Measurements from ENCODE around the gene TMPRSS2.

Gene TMPRSS2

DNA sequence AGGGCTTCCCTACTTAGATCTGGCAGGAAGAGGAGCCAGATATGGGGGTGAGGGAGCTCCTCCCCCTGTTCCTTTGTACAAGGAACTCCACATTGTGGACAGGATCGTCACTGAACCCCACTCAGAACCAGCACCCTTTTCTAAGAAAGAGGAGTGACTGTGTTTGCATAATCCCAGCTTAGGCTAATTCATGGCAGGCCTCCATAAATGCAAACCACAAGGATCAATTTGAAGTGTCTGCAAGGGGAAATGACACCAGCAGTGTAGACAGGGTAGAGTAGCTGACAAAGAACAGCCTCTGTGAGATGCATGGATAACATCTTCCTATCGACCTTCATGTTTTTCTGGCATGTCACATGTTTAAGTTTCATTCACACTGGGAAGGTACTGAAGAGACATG, 70.2 kb downstream of the TMPRSS2 start:
- H3K36me3 ChIP-seq (ENCODE audit: control insufficient read depth in 2 of 2, insufficient read depth in 2 of 2, low read length in 2 of 2), result peaks cover 45 to 46% of the 10 kb centered on the region in 2 donors
- no peak overlapping the region for H3K4me3 ChIP-seq (ENCODE audit: low read length in 2 of 2)

DNA sequence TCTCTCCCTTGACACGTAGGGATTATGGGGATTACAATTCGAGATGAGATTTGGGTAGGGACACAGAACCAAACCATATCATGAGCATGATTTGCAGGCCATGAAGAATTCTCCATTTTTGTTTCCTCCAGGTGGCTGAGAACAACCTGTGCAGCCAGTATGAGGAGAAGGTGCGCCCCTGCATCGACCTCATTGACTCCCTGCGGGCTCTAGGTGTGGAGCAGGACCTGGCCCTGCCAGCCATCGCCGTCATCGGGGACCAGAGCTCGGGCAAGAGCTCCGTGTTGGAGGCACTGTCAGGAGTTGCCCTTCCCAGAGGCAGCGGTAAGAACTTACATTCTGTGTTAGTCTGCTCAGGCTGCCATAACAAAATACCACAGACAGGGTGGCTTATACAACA, 72.3 kb downstream of the TMPRSS2 start:
- no peaks in the 10 kb centered on the region for H3K27me3 ChIP-seq (ENCODE audit: control insufficient read depth in 1 of 2, insufficient read depth in 2 of 2, low read length in 2 of 2)
- no peak overlapping the region for H3K27ac ChIP-seq (ENCODE audit: low read length)
- peaks cover 46 to 47% of the 10 kb centered on the region in 2 donors for H3K36me3 ChIP-seq (ENCODE audit: control insufficient read depth in 2 of 2, insufficient read depth in 2 of 2, low read length in 2 of 2)
- no peak overlapping the region for H3K9ac ChIP-seq (ENCODE audit: low read length in 2 of 2)
- H3K4me3 ChIP-seq (ENCODE audit: low read length in 2 of 2), result no peak overlapping the region
- H3K4me1 ChIP-seq (ENCODE audit: control insufficient read depth, insufficient read depth, low read length), result no peaks in the 10 kb centered on the region
- H3K9me3 ChIP-seq (ENCODE audit: control insufficient read depth in 2 of 2, low read length in 2 of 2), result no peaks in the 10 kb centered on the region

More for the DNA sequence above, 70.2 kb downstream of the TMPRSS2 start:
- no peaks in the 10 kb centered on the region for H3K9me3 ChIP-seq (ENCODE audit: control insufficient read depth in 2 of 2, low read length in 2 of 2)
- no peak overlapping the region for H3K9ac ChIP-seq (ENCODE audit: low read length in 2 of 2)
- no peaks in the 10 kb centered on the region for H3K27me3 ChIP-seq (ENCODE audit: control insufficient read depth in 1 of 2, insufficient read depth in 2 of 2, low read length in 2 of 2)
- no peak overlapping the region for H3K27ac ChIP-seq (ENCODE audit: low read length)
- H3K4me1 ChIP-seq (ENCODE audit: control insufficient read depth, insufficient read depth, low read length), result no peaks in the 10 kb centered on the region

DNA sequence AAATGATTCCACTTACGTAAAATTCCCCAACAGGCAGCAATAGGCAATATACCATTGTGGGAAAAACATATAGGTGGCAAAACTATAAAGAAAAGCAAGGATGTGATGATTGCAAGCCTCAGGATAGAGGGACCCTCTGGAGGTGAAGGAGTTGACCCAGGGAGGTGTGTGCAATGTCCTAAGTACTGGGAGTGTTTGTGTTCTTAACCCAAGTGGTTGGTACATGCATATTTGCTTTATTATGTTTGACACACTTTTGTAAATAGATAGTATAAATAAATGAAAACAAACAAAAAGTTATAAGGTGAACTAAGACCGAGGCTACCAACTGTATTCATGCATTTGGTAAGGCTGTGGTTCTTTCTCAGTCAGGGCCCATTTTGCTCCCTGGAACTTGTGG, 74.4 kb downstream of the TMPRSS2 start:
- no peak overlapping the region for H3K9ac ChIP-seq (ENCODE audit: low read length in 2 of 2)
- H3K9me3 ChIP-seq (ENCODE audit: control insufficient read depth in 2 of 2, low read length in 2 of 2), result no peaks in the 10 kb centered on the region
- H3K4me1 ChIP-seq (ENCODE audit: control insufficient read depth, insufficient read depth, low read length), result peaks cover 3% of the 10 kb centered on the region
- H3K27me3 ChIP-seq (ENCODE audit: control insufficient read depth in 1 of 2, insufficient read depth in 2 of 2, low read length in 2 of 2), result no peaks in the 10 kb centered on the region
- no peak overlapping the region for H3K27ac ChIP-seq (ENCODE audit: low read length)
- no peak overlapping the region for H3K4me3 ChIP-seq (ENCODE audit: low read length in 2 of 2)
- peaks cover 42 to 44% of the 10 kb centered on the region in 2 donors for H3K36me3 ChIP-seq (ENCODE audit: control insufficient read depth in 2 of 2, insufficient read depth in 2 of 2, low read length in 2 of 2)

DNA sequence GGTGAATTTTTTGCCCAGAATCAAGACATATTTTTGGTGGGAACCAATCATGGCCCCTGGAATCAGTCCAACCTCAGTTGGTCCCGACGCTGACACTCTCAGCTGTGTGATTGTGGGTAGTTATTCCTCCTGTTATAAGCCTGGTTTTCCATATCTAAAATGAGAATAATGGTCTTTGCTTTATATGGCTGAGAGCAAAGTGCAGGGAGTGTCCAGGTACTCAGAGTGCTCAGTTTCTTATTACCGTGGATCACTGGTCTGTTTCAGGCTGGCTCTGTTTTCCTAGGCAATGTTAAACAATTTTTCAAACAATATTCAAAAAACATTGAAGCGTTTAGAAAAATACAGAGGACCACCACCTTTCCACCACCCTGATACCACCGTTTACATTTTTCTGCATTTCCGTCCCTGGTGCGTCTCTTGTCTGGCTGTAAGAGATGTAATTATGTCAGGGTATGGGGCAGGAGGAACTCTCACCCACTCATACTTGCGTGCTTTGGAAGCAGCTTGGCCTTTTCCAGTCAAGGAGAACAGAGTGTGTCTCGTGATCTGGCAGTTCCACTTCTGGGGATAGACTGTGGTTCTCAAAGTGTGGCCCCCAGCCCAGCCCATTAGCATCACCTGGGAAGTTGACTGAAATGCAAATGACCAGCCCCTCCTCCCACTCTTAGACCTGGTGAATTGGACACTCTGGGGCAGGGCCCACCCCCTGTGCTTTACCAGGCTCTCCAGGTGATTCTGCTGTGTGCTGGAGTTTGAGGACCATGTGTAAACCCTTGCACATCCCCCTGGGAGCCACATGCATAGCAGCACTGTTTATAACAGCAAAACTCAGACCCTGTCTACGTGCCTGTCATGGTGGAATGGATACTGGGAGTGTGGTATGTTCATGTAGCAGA, 75.1 kb downstream of the TMPRSS2 start:
- Histone ChIP-seq H3K27ac (ENCODE audit: low read length) (no peak overlapping the region), H3K27me3 (ENCODE audit: control insufficient read depth in 1 of 2, insufficient read depth in 2 of 2, low read length in 2 of 2) (no peaks in the 10 kb centered on the region), H3K9ac (ENCODE audit: low read length in 2 of 2) (no peak overlapping the region)

DNA sequence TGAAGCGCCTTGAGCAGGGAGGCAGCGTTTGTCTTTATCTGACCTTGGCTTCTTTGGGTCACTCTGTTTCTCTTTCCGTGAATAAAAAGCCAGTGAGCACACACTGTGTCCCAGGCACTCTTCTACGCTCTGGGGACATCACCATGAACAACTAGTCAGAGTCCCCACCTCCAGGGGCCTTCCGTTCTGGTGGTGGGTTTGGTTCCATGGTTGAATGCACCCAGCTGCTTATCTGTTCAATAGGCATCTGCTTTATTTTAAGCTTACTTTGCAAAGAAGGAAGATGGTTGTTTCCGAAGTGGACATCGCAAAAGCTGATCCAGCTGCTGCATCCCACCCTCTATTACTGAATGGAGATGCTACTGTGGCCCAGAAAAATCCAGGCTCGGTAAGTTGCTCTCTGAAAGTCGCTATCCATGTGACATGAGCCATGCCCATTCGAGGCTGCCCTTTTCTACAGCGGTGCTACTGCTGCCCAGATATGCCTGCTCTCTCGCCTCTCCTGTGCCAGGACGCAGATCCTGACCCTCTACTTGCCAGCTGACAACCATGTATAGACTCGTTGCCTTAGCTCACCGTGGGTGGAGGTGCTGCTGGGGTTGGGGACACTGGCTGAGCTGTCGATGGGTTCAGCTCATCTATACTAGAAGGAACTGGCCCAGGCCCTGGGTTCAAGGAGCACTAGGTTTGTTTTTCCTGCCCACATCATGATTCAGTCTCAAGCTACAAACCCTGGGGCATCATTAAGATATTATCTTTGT, 76.0 kb downstream of the TMPRSS2 start:
- Histone ChIP-seq H3K27me3 (ENCODE audit: control insufficient read depth in 1 of 2, insufficient read depth in 2 of 2, low read length in 2 of 2) (no peaks in the 10 kb centered on the region), H3K9me3 (ENCODE audit: control insufficient read depth in 2 of 2, low read length in 2 of 2) (no peaks in the 10 kb centered on the region), H3K27ac (ENCODE audit: low read length) (no peak overlapping the region), H3K36me3 (ENCODE audit: control insufficient read depth in 2 of 2, insufficient read depth in 2 of 2, low read length in 2 of 2) (peaks cover 35% of the 10 kb centered on the region in 2 donors), H3K4me1 (ENCODE audit: control insufficient read depth, insufficient read depth, low read length) (peaks cover 5% of the 10 kb centered on the region), H3K4me3 (ENCODE audit: low read length in 2 of 2) (no peak overlapping the region), H3K9ac (ENCODE audit: low read length in 2 of 2) (no peak overlapping the region)

More for the DNA sequence above, 75.1 kb downstream of the TMPRSS2 start:
- peaks cover 37 to 39% of the 10 kb centered on the region in 2 donors for H3K36me3 ChIP-seq (ENCODE audit: control insufficient read depth in 2 of 2, insufficient read depth in 2 of 2, low read length in 2 of 2)
- no peak overlapping the region for H3K4me3 ChIP-seq (ENCODE audit: low read length in 2 of 2)
- peaks cover 3% of the 10 kb centered on the region for H3K4me1 ChIP-seq (ENCODE audit: control insufficient read depth, insufficient read depth, low read length)
- H3K9me3 ChIP-seq (ENCODE audit: control insufficient read depth in 2 of 2, low read length in 2 of 2), result no peaks in the 10 kb centered on the region

DNA sequence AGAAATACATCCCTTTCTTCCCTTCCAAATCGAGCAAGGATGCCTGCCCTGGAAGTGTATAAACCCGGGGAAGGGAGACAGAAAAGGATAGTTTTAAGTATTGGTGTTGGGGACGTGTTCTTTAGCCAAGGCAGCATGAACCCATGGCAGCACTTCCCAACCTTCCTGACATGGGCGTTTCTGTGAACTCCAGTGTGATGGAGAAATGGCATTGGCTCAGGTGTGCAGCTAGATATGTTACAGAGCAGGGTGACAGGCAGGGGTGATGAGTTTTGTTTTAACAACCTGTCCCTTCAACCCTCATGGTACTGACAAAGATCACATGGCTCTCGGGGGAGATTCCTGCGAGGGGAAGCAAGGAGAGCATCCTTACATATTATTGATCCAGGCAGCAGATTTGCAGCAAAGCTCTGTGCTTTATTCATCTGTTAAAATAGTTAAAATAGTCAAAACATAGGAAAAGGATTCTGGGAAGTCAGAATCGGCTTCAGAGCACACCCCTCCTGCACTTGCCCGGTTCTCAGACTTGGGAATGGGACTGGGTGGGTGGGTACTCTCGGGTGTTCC, 78.0 kb downstream of the TMPRSS2 start:
- Histone ChIP-seq H3K9ac (ENCODE audit: low read length in 2 of 2) (no peak overlapping the region), H3K27ac (ENCODE audit: low read length) (no peak overlapping the region), H3K9me3 (ENCODE audit: control insufficient read depth in 2 of 2, low read length in 2 of 2) (no peaks in the 10 kb centered on the region), H3K4me1 (ENCODE audit: control insufficient read depth, insufficient read depth, low read length) (peaks cover 16% of the 10 kb centered on the region), H3K4me3 (ENCODE audit: low read length in 2 of 2) (no peak overlapping the region), H3K36me3 (ENCODE audit: control insufficient read depth in 2 of 2, insufficient read depth in 2 of 2, low read length in 2 of 2) (peaks cover 23% of the 10 kb centered on the region in 2 donors), H3K27me3 (ENCODE audit: control insufficient read depth in 1 of 2, insufficient read depth in 2 of 2, low read length in 2 of 2) (no peaks in the 10 kb centered on the region)

DNA sequence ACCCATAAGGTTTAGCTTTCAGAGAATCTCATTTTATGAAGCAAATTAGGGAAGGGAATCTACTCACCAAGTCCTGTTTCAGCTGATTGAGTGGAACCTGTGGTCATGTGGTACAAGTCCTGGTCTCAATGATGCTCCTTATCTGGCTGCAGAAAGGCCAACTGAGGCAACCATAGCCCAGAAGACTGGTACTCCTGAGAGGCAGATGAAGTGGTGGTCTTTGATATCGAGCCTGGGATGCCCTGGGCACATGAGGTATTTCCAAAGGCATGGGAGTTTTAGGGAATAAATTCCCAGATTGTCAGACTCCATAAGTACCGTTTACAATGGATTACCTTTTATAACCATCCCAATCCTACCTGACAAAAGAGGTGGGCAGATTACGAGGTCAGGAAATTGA, 78.7 kb downstream of the TMPRSS2 start:
- H3K9me3 ChIP-seq (ENCODE audit: control insufficient read depth in 2 of 2, low read length in 2 of 2), result no peaks in the 10 kb centered on the region
- H3K9ac ChIP-seq (ENCODE audit: low read length in 2 of 2), result no peak overlapping the region
- no peaks in the 10 kb centered on the region for H3K27me3 ChIP-seq (ENCODE audit: control insufficient read depth in 1 of 2, insufficient read depth in 2 of 2, low read length in 2 of 2)
- H3K36me3 ChIP-seq (ENCODE audit: control insufficient read depth in 2 of 2, insufficient read depth in 2 of 2, low read length in 2 of 2), result peaks cover 23% of the 10 kb centered on the region in 2 donors
- peaks cover 16% of the 10 kb centered on the region for H3K4me1 ChIP-seq (ENCODE audit: control insufficient read depth, insufficient read depth, low read length)
- H3K27ac ChIP-seq (ENCODE audit: low read length), result no peak overlapping the region
- H3K4me3 ChIP-seq (ENCODE audit: low read length in 2 of 2), result no peak overlapping the region

DNA sequence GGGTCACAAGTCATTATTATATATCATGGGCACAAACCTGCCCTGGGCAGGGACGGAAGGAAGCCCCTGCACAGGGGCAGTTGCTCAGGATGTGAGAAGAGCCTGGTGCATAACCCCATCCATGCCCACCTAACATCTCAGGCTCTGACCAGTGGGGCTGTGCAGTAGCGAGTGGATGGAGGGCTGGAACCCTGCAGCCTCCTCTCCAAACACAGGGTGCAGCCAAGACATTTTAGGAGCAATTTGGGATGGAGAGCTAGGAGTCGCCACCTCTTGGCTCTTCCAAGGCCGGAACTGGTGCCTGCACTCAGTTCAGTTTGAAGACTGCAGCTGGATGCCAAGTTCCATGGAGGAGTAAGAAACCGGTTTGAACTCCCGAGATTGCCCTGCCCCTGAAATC, 79.1 kb downstream of the TMPRSS2 start:
- peaks cover 21 to 23% of the 10 kb centered on the region in 2 donors for H3K36me3 ChIP-seq (ENCODE audit: control insufficient read depth in 2 of 2, insufficient read depth in 2 of 2, low read length in 2 of 2)
- no peak overlapping the region for H3K27ac ChIP-seq (ENCODE audit: low read length)

DNA sequence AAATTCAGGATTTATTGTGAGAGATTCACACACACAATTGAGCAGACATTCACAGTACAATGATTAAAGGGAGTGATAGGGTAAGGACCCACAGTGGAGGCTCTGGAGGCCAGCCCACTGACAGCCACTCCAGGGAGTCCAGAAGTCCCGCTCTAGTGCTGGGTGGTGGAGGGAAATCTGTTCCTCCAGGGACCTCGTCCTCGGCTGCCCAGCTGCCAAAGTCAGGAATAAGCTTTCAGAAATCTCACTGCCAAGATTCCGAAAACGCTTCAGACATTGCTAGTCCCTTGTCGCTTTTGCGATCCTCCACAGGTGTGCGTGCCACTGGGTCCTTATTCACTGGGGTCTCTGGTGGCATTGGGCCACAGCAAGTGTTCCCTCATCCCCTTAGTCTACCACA, 79.6 kb downstream of the TMPRSS2 start:
- H3K36me3 ChIP-seq (ENCODE audit: control insufficient read depth in 2 of 2, insufficient read depth in 2 of 2, low read length in 2 of 2), result peaks cover 16 to 21% of the 10 kb centered on the region in 2 donors
- no peak overlapping the region for H3K9ac ChIP-seq (ENCODE audit: low read length in 2 of 2)

More for the DNA sequence above, 79.1 kb downstream of the TMPRSS2 start:
- Histone ChIP-seq H3K9ac (ENCODE audit: low read length in 2 of 2) (no peak overlapping the region), H3K4me1 (ENCODE audit: control insufficient read depth, insufficient read depth, low read length) (peaks cover 16% of the 10 kb centered on the region), H3K9me3 (ENCODE audit: control insufficient read depth in 2 of 2, low read length in 2 of 2) (no peaks in the 10 kb centered on the region), H3K27me3 (ENCODE audit: control insufficient read depth in 1 of 2, insufficient read depth in 2 of 2, low read length in 2 of 2) (no peaks in the 10 kb centered on the region), H3K4me3 (ENCODE audit: low read length in 2 of 2) (no peak overlapping the region)

DNA sequence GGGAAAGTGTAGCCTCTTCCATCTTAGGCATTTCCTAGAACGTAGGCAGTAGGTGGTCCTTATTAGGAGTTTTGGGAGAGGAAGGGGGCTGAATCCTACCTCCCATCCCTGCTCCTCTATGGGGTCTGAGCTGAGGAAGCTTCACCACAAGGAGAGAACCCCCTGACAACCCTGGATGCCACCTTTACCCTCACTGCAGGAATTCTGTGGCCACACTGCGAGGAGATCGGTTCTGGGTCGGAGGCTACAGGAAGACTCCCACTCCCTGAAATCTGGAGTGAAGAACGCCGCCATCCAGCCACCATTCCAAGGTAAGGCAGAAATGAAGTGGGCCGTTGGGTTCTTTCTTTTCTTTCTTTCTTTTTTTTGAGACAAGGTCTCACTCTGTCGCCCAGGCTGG, 80.4 kb downstream of the TMPRSS2 start:
- Histone ChIP-seq H3K27ac (ENCODE audit: low read length) (no peak overlapping the region), H3K36me3 (ENCODE audit: control insufficient read depth in 2 of 2, insufficient read depth in 2 of 2, low read length in 2 of 2) (peaks cover 9 to 13% of the 10 kb centered on the region in 2 donors), H3K27me3 (ENCODE audit: control insufficient read depth in 1 of 2, insufficient read depth in 2 of 2, low read length in 2 of 2) (no peaks in the 10 kb centered on the region), H3K4me1 (ENCODE audit: control insufficient read depth, insufficient read depth, low read length) (peaks cover 16% of the 10 kb centered on the region), H3K9ac (ENCODE audit: low read length in 2 of 2) (no peak overlapping the region), H3K4me3 (ENCODE audit: low read length in 2 of 2) (no peak overlapping the region), H3K9me3 (ENCODE audit: control insufficient read depth in 2 of 2, low read length in 2 of 2) (no peaks in the 10 kb centered on the region)

More for the DNA sequence above, 79.6 kb downstream of the TMPRSS2 start:
- H3K27me3 ChIP-seq (ENCODE audit: control insufficient read depth in 1 of 2, insufficient read depth in 2 of 2, low read length in 2 of 2), result no peaks in the 10 kb centered on the region
- H3K27ac ChIP-seq (ENCODE audit: low read length), result no peak overlapping the region
- H3K4me1 ChIP-seq (ENCODE audit: control insufficient read depth, insufficient read depth, low read length), result peaks cover 16% of the 10 kb centered on the region
- H3K4me3 ChIP-seq (ENCODE audit: low read length in 2 of 2), result no peak overlapping the region
- no peaks in the 10 kb centered on the region for H3K9me3 ChIP-seq (ENCODE audit: control insufficient read depth in 2 of 2, low read length in 2 of 2)
